Mammary epithelial cell (primary cell): Measurements from ENCODE around the gene NID1.

Experiments used
- EZH2 ChIP-seq: IDR thresholded peaks from 2 replicates; pipeline ENCODE4 v1.6.1; 2012; ENCODE audit warnings: low read length, inconsistent platforms, borderline replicate concordance
- TF ChIP-seq, protein P1 (sequence below), 2 donors: IDR thresholded peaks in 1 of 2; conservative IDR thresholded peaks in 1 of 2; 2 replicates each; pipeline ENCODE4 v1.5.1; 2011 to 2012; ENCODE audit warnings: inconsistent platforms in 2 of 2, low read length in 2 of 2, mild to moderate bottlenecking in 2 of 2, control low read depth in 1 of 2, low read depth in 1 of 2; ENCODE audit not compliant: insufficient read depth in 1 of 2; ENCODE audit errors: extremely low read depth in 1 of 2

DNA sequence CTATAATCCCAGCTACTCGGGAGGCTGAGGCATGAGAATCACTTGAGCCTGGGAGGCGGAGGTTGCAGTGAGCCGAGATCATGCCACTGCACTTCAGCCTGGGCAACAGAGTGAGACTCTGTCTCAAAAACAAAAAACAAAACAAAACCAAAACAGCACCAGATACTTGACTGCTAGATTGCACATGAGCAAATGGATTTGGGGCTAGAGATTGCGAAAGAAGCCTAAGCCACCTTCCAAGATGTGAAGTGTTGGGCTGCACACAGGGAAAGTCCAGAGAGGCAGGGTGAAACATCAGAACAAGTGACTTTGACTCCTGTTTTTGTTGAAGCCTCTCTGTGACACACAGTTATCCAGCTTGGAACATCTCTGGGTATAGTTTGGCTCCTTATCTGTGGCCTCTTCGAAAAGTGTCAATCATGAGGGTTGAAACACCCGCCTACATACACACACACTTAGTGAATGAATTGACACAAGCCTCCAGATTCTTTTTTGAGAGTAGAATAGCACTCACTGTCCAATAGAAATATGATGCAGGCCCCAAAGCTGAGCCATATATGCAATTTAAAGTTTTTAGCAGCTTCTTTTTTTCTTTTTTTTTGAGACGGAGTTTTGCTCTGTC is 43.2 kb upstream of the NID1 start:
- TF ChIP-seq, protein P1, sequence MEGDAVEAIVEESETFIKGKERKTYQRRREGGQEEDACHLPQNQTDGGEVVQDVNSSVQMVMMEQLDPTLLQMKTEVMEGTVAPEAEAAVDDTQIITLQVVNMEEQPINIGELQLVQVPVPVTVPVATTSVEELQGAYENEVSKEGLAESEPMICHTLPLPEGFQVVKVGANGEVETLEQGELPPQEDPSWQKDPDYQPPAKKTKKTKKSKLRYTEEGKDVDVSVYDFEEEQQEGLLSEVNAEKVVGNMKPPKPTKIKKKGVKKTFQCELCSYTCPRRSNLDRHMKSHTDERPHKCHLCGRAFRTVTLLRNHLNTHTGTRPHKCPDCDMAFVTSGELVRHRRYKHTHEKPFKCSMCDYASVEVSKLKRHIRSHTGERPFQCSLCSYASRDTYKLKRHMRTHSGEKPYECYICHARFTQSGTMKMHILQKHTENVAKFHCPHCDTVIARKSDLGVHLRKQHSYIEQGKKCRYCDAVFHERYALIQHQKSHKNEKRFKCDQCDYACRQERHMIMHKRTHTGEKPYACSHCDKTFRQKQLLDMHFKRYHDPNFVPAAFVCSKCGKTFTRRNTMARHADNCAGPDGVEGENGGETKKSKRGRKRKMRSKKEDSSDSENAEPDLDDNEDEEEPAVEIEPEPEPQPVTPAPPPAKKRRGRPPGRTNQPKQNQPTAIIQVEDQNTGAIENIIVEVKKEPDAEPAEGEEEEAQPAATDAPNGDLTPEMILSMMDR (conservative IDR thresholded peaks at IDR 0.05 in 1 of 2, IDR thresholded peaks at IDR 0.05 in 1 of 2; ENCODE audit: extremely low read depth in 1 of 2, insufficient read depth in 1 of 2, low read depth in 1 of 2, low read length in 2 of 2) = no peak
- TF ChIP-seq EZH2 = no peak
